Astrocyte (in vitro differentiated cells and primary cell): ENCODE measurements around the gene CTNNA3.

ENCODE experiments used
- EZH2 ChIP-seq: IDR thresholded peaks from 2 replicates; pipeline ENCODE4 v1.6.1; 2012; ENCODE audit warnings: mild to moderate bottlenecking, low read length, inconsistent platforms; ENCODE audit not compliant: insufficient read depth
- TF ChIP-seq, protein P1 (sequence below): IDR thresholded peaks from 2 replicates; pipeline ENCODE4 v1.5.1; 2011; ENCODE audit warnings: low read depth, mild to moderate bottlenecking, inconsistent platforms, low read length, moderate library complexity; ENCODE audit not compliant: insufficient read depth

- no peak for TF ChIP-seq EZH2
- TF ChIP-seq, protein P1, sequence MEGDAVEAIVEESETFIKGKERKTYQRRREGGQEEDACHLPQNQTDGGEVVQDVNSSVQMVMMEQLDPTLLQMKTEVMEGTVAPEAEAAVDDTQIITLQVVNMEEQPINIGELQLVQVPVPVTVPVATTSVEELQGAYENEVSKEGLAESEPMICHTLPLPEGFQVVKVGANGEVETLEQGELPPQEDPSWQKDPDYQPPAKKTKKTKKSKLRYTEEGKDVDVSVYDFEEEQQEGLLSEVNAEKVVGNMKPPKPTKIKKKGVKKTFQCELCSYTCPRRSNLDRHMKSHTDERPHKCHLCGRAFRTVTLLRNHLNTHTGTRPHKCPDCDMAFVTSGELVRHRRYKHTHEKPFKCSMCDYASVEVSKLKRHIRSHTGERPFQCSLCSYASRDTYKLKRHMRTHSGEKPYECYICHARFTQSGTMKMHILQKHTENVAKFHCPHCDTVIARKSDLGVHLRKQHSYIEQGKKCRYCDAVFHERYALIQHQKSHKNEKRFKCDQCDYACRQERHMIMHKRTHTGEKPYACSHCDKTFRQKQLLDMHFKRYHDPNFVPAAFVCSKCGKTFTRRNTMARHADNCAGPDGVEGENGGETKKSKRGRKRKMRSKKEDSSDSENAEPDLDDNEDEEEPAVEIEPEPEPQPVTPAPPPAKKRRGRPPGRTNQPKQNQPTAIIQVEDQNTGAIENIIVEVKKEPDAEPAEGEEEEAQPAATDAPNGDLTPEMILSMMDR, result peak; percentile 89
Measured at GRCh38 chr10:66931340-66931948, 764.6 kb downstream of the CTNNA3 start.
